SK-N-SH treated with all-trans-retinoic acid at 6 μM for 48 hours (cell line): ENCODE results near the gene XPO1.

ENCODE experiments used
- ATAC-seq: fragments of 200-7000 bp; cut with Tn5 transposase; 3 replicates; pipeline ENCODE4 v1.9.1; 2020; ENCODE audit warnings: mild to moderate bottlenecking, moderate library complexity
- ARNTL ChIP-seq: fragments of 450-650 bp; formaldehyde crosslinking; IDR thresholded peaks from 2 replicates; pipeline ENCODE4 v1.5.0; 2020; ENCODE audit warnings: low read depth, mild to moderate bottlenecking, moderate library complexity, borderline replicate concordance
- BACH2 ChIP-seq: fragments of 250-450 bp; sonication (Bioruptor Pico); IDR thresholded peaks from 2 replicates; pipeline ENCODE4 v1.9.0; 2021; ENCODE audit warnings: mild to moderate bottlenecking, borderline replicate concordance
- CREB5 ChIP-seq: fragments of 250-450 bp; sonication (Bioruptor Pico); IDR thresholded peaks from 2 replicates; pipeline ENCODE4 v1.5.1; 2020; ENCODE audit warnings: low read depth, mild to moderate bottlenecking, moderate library complexity
- CSDC2 ChIP-seq: fragments of 250-450 bp; sonication (Bioruptor Pico); IDR thresholded peaks from 2 replicates; pipeline ENCODE4 v1.5.0; 2020; ENCODE audit warnings: mild to moderate bottlenecking, moderate library complexity
- CSRNP3 ChIP-seq: fragments of 250-450 bp; sonication (Bioruptor Pico); IDR thresholded peaks from 2 replicates; pipeline ENCODE4 v1.5.1; 2021; ENCODE audit warnings: mild to moderate bottlenecking, moderate library complexity
- ESRRG ChIP-seq: fragments of 250-450 bp; sonication (Bioruptor Pico); IDR thresholded peaks from 2 replicates; pipeline ENCODE4 v1.6.1; 2021; ENCODE audit warnings: mild to moderate bottlenecking
- GLIS3 ChIP-seq: fragments of 250-450 bp; sonication (Bioruptor Pico); IDR thresholded peaks from 2 replicates; pipeline ENCODE4 v1.5.0; 2020; ENCODE audit warnings: mild to moderate bottlenecking, moderate library complexity
- ISL1 ChIP-seq: fragments of 250-450 bp; sonication (Bioruptor Pico); IDR thresholded peaks from 2 replicates; pipeline ENCODE4 v2.1.2; 2022; ENCODE audit warnings: mild to moderate bottlenecking, moderate library complexity
- OSR1 ChIP-seq: fragments of 250-450 bp; sonication (Bioruptor Pico); IDR thresholded peaks from 2 replicates; pipeline ENCODE4 v1.8.0; 2022; ENCODE audit warnings: moderate library complexity, mild to moderate bottlenecking, inconsistent platforms
- PATZ1 ChIP-seq: fragments of 250-450 bp; sonication (Bioruptor Pico); IDR thresholded peaks from 2 replicates; pipeline ENCODE4 v1.8.0; 2020; ENCODE audit warnings: mild to moderate bottlenecking, moderate library complexity, borderline replicate concordance
- POU6F1 ChIP-seq: fragments of 250-450 bp; sonication (Bioruptor Pico); IDR thresholded peaks from 2 replicates; pipeline ENCODE4 v1.8.0; 2021; ENCODE audit warnings: low read depth, mild to moderate bottlenecking, moderate library complexity, borderline replicate concordance
- RARB ChIP-seq: fragments of 250-450 bp; sonication (Bioruptor Pico); IDR thresholded peaks from 2 replicates; pipeline ENCODE4 v1.8.0; 2021; ENCODE audit warnings: mild to moderate bottlenecking, moderate library complexity
- SNAI2 ChIP-seq: fragments of 250-450 bp; sonication (Bioruptor Pico); IDR thresholded peaks from 2 replicates; pipeline ENCODE4 v1.5.0; 2020; ENCODE audit warnings: mild to moderate bottlenecking, moderate library complexity
- TCF4 ChIP-seq: fragments of 250-450 bp; sonication (Bioruptor Pico); IDR thresholded peaks from 2 replicates; pipeline ENCODE4 v1.8.0; 2021; ENCODE audit warnings: mild to moderate bottlenecking, moderate library complexity, borderline replicate concordance
- TOX ChIP-seq: fragments of 250-450 bp; sonication (Bioruptor Pico); IDR thresholded peaks from 2 replicates; pipeline ENCODE4 v1.8.0; 2021; ENCODE audit warnings: mild to moderate bottlenecking, moderate library complexity, borderline replicate concordance
- TSHZ2 ChIP-seq: fragments of 250-450 bp; sonication (Bioruptor Pico); IDR thresholded peaks from 2 replicates; pipeline ENCODE4 v1.5.0; 2020; ENCODE audit warnings: mild to moderate bottlenecking, moderate library complexity
- ZC3H10 ChIP-seq: fragments of 250-450 bp; sonication (Bioruptor Pico); IDR thresholded peaks from 2 replicates; pipeline ENCODE4 v1.5.1; 2021; ENCODE audit warnings: mild to moderate bottlenecking, moderate library complexity
- ZFP3 ChIP-seq: fragments of 250-450 bp; sonication (Bioruptor Pico); IDR thresholded peaks from 2 replicates; pipeline ENCODE4 v1.5.0; 2020; ENCODE audit warnings: mild to moderate bottlenecking, moderate library complexity
- ZFP30 ChIP-seq: fragments of 450-650 bp; formaldehyde crosslinking; IDR thresholded peaks from 2 replicates; pipeline ENCODE4 v1.5.0; 2022; ENCODE audit warnings: mild to moderate bottlenecking, moderate library complexity
- ZNF565 ChIP-seq: fragments of 450-650 bp; formaldehyde crosslinking; conservative IDR thresholded peaks from 2 replicates; pipeline ENCODE4 v1.5.0; 2020; ENCODE audit warnings: low read depth, mild to moderate bottlenecking, moderate library complexity
- ZNF70 ChIP-seq: fragments of 450-650 bp; formaldehyde crosslinking; IDR thresholded peaks from 2 replicates; pipeline ENCODE4 v1.5.0; 2020; ENCODE audit warnings: mild to moderate bottlenecking, moderate library complexity
- ZNF8 ChIP-seq: fragments of 450-650 bp; formaldehyde crosslinking; IDR thresholded peaks from 2 replicates; pipeline ENCODE4 v1.5.0; 2020; ENCODE audit warnings: mild to moderate bottlenecking, moderate library complexity

Gene XPO1

GRCh38 chr2:61562615-61563014 is 24.5 kb upstream of the XPO1 start (continued):
- TF ChIP-seq TSHZ2 (CRISPR knock-in tag) (no peak), ARNTL (CRISPR knock-in tag) (no peak)

GRCh38 chr2:61558160-61558559 is 20.0 kb upstream of the XPO1 start:
- ATAC-seq = no peak
- no peak for TF ChIP-seq CSDC2
- TF ChIP-seq ARNTL (CRISPR knock-in tag) = no peak
- TF ChIP-seq BACH2 (CRISPR knock-in tag) = no peak
- TF ChIP-seq GLIS3 (CRISPR knock-in tag) = no peak
- TF ChIP-seq ZFP30 (CRISPR knock-in tag) = no peak

GRCh38 chr2:61557381-61557780 is 19.2 kb upstream of the XPO1 start:
- TF ChIP-seq POU6F1 (CRISPR knock-in tag) (no peak), CSRNP3 (CRISPR knock-in tag) (no peak), CSDC2 (no peak), ZFP3 (no peak), SNAI2 (CRISPR knock-in tag) (no peak), ZFP30 (CRISPR knock-in tag) (no peak), PATZ1 (no peak), ZNF70 (CRISPR knock-in tag) (no peak), BACH2 (CRISPR knock-in tag) (no peak), ARNTL (CRISPR knock-in tag) (no peak), ZC3H10 (CRISPR knock-in tag) (no peak), TOX (no peak), CREB5 (no peak), ISL1 (CRISPR knock-in tag) (no peak), ESRRG (CRISPR knock-in tag) (no peak), RARB (CRISPR knock-in tag) (no peak), TCF4 (CRISPR knock-in tag) (no peak), ZNF565 (CRISPR knock-in tag) (no peak), ZNF8 (CRISPR knock-in tag) (no peak), OSR1 (CRISPR knock-in tag) (no peak)
- no peak for ATAC-seq

GRCh38 chr2:61554604-61555003 is 16.4 kb upstream of the XPO1 start:
- ATAC-seq = no peak
- TF ChIP-seq ZNF70 (CRISPR knock-in tag) (no peak), POU6F1 (CRISPR knock-in tag) (no peak), TCF4 (CRISPR knock-in tag) (no peak), OSR1 (CRISPR knock-in tag) (no peak), ZFP30 (CRISPR knock-in tag) (no peak), ZFP3 (no peak), CREB5 (no peak), ESRRG (CRISPR knock-in tag) (no peak)
